ENCODE data around the gene LRFN2.

LRFN2 gene

GRCh38 chr6:40550202-40551101, 36.7 kb downstream of the LRFN2 start:
- in situ Hi-C loops (cut with MboI; ENCODE audit: low sequenced_read_pairs), result no loop called here
- peak; percentile 35 to 54 for DNase-seq (ENCODE audit: low spot score in 2 of 2)
- H3K4me1 ChIP-seq, result no peaks in the 10 kb centered on the region
- no peaks in the 10 kb centered on the region for H3K27me3 ChIP-seq (ENCODE audit: low read depth)
- no peak overlapping the region for H3K4me3 ChIP-seq
- H3K36me3 ChIP-seq (replicated peaks), result no peaks in the 10 kb centered on the region
- no peaks in the 10 kb centered on the region for H3K9me3 ChIP-seq

- Histone ChIP-seq H3K36me3 (replicated peaks) (no peaks in the 10 kb centered on the region), H3K9me3 (no peaks in the 10 kb centered on the region), H3K4me1 (no peaks in the 10 kb centered on the region), H3K27me3 (ENCODE audit: low read depth) (no peaks in the 10 kb centered on the region), H3K4me3 (no peak overlapping the region)
- in situ Hi-C loops (cut with MboI; ENCODE audit: low sequenced_read_pairs), result no loop called here
- DNase-seq (ENCODE audit: low spot score in 2 of 2), result no peak
Measured at GRCh38 chr6:40545954-40546353, 41.2 kb downstream of the LRFN2 start.

DNA sequence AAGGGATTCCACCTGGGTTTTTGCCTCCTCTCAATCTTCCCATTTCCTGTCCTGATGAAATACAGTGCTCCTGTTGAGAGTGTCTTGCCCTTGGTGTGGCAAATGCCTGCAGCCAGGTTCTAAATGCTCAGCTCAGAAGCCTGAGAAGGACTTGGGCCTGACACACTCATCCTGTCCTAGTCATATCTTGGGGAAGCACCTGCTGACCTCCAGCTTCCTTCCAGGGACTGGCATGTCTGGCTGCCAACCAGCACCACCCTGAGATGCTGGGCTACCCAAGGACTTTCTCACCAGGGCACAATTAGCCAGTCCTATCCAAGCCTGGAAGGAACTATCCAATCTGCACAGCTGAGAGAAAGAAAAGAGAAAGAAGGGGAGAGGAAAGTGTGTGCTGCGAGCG, 43.4 kb downstream of the LRFN2 start:
- no peak overlapping the region for H3K4me3 ChIP-seq
- DNase-seq (ENCODE audit: low spot score in 2 of 2), result no peak
- H3K27me3 ChIP-seq (ENCODE audit: low read depth), result no peaks in the 10 kb centered on the region
- H3K4me1 ChIP-seq, result no peaks in the 10 kb centered on the region
- H3K9me3 ChIP-seq, result no peaks in the 10 kb centered on the region
- in situ Hi-C loops (cut with MboI; ENCODE audit: low sequenced_read_pairs), result no loop called here
- H3K36me3 ChIP-seq (replicated peaks), result no peaks in the 10 kb centered on the region

GRCh38 chr6:40543146-40543545, 44.0 kb downstream of the LRFN2 start:
- H3K9me3 ChIP-seq, result no peaks in the 10 kb centered on the region
- in situ Hi-C loops (cut with MboI; ENCODE audit: low sequenced_read_pairs), result no loop called here
- no peak for DNase-seq (ENCODE audit: low spot score in 2 of 2)
- H3K36me3 ChIP-seq (replicated peaks), result no peaks in the 10 kb centered on the region
- H3K27me3 ChIP-seq (ENCODE audit: low read depth), result no peaks in the 10 kb centered on the region
- no peak overlapping the region for H3K4me3 ChIP-seq
- H3K4me1 ChIP-seq, result no peaks in the 10 kb centered on the region

DNA sequence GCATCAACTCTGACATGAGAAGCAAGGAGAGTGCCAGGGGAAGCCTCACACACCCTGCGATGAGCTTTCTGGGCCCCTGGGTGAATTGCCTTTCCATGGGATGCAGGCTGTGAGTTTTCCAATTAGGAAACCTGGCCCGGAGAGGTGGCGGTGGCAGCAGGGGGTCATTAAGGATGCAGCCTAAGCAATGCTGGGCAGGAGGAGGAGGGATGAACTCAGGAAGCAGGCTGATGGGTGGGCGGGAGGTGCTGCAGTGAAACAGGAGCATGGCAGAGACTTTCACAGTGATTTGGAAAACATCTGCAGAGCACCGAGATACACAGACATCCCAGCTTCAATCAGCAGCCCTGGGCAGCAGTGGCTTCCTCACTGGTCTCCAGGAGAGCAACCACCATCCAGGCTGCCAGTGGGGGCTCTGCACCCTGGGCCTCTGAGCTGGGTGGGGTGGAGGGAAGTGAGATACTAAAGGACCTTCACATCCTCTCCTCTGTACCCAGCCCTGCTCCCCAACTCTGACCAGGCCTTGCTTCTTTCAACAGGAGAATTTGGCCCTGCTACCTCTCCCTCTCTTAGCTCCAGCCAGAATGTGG, 44.9 kb downstream of the LRFN2 start:
- no peaks in the 10 kb centered on the region for H3K36me3 ChIP-seq (replicated peaks)
- H3K4me1 ChIP-seq, result no peaks in the 10 kb centered on the region
- in situ Hi-C loops (cut with MboI; ENCODE audit: low sequenced_read_pairs), result no loop called here
- no peaks in the 10 kb centered on the region for H3K9me3 ChIP-seq
- DNase-seq (ENCODE audit: low spot score in 2 of 2), result no peak
- H3K27me3 ChIP-seq (ENCODE audit: low read depth), result no peaks in the 10 kb centered on the region
- H3K4me3 ChIP-seq, result no peak overlapping the region

DNA sequence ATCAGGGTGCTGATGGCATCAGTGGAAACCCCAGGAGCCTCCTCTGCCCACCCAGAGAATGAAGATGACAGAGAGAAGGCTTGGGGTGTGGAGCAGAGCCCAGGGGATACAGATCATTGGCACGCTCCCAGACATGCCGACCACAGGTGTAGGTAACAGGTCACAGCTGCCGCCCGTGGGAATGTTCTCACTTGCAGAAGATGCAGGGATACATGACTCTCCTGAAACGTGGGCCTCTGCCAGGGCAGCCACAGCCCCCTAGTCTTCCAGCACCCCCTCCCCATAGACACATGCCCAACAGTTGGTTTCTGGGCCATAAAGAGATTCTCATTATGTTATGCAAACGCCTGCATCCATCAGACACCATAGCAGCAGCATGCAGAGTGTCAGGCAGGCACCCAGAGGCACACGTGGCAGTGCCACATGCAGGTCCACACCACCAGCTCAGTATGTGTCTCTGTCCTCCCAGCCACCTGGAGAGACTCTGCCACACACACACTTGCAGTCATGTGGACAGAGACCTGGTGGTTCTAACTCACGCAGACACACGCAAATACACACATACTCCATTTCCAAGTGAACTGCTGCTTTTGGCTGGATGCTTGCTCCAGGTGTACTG, 45.5 kb downstream of the LRFN2 start:
- in situ Hi-C loops (cut with MboI; ENCODE audit: low sequenced_read_pairs), result no loop called here
- no peaks in the 10 kb centered on the region for H3K36me3 ChIP-seq (replicated peaks)
- no peak for DNase-seq (ENCODE audit: low spot score in 2 of 2)

DNA sequence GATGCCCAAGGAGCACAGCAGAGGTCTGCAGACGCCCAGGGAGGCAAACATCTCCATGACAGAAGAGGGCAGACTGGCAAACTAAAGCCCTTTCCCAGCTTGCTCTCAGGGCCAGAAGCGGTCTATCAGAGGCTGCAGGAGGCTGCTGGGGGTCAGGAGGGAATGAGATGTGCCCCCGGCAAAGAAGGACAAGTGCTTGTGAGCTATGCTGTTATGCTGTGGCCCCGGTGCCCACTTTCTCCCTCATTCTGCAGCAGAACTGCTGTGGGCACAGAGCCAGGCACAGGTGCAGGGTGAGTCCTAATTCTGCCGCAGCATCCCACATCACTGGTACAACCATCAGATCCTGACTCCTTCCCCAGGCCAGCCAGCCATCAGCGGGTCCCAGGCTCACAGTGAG, 46.4 kb downstream of the LRFN2 start:
- no peak overlapping the region for H3K4me3 ChIP-seq
- no peaks in the 10 kb centered on the region for H3K27me3 ChIP-seq (ENCODE audit: low read depth)
- no peak for DNase-seq (ENCODE audit: low spot score in 2 of 2)
- no peaks in the 10 kb centered on the region for H3K9me3 ChIP-seq
- no peaks in the 10 kb centered on the region for H3K4me1 ChIP-seq
- in situ Hi-C loops (cut with MboI; ENCODE audit: low sequenced_read_pairs), result no loop called here
- no peaks in the 10 kb centered on the region for H3K36me3 ChIP-seq (replicated peaks)

More for the DNA sequence above, 45.5 kb downstream of the LRFN2 start:
- Histone ChIP-seq H3K4me3 (no peak overlapping the region), H3K9me3 (no peaks in the 10 kb centered on the region), H3K4me1 (no peaks in the 10 kb centered on the region), H3K27me3 (ENCODE audit: low read depth) (no peaks in the 10 kb centered on the region)

DNA sequence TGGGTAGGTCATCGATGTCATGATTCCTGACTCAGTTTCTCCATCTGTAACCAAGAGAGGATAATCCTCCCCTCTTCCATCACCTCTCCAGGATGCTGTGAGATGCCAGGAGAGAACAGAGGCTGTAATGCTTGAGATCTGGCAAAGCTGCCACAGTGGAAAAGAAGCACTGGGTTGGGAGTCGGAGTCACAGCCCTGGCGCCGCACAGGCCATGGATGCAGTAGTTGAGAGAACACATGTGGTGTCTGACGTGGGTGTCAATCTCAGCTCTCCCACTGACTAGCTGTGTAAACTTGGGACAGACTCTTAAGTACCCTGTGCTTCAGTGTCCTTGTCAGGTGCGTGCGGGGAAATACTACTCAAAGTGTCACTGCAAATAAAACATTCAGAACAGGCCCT, 47.3 kb downstream of the LRFN2 start:
- H3K4me3 ChIP-seq, result no peak overlapping the region
- no peaks in the 10 kb centered on the region for H3K9me3 ChIP-seq
- H3K4me1 ChIP-seq, result no peaks in the 10 kb centered on the region
- in situ Hi-C loops (cut with MboI; ENCODE audit: low sequenced_read_pairs), result no loop called here
- H3K27me3 ChIP-seq (ENCODE audit: low read depth), result no peaks in the 10 kb centered on the region
- H3K36me3 ChIP-seq (replicated peaks), result no peaks in the 10 kb centered on the region
- no peak for DNase-seq (ENCODE audit: low spot score in 2 of 2)

- Histone ChIP-seq H3K27me3 (ENCODE audit: low read depth) (no peaks in the 10 kb centered on the region), H3K36me3 (replicated peaks) (no peaks in the 10 kb centered on the region), H3K4me1 (no peaks in the 10 kb centered on the region), H3K4me3 (no peak overlapping the region), H3K9me3 (no peaks in the 10 kb centered on the region)
- no peak for DNase-seq (ENCODE audit: low spot score in 2 of 2)
- in situ Hi-C loops (cut with MboI; ENCODE audit: low sequenced_read_pairs), result no loop called here
Measured at GRCh38 chr6:40538556-40538955, 48.6 kb downstream of the LRFN2 start.

- in situ Hi-C loops (cut with MboI; ENCODE audit: low sequenced_read_pairs), result no loop called here
- Histone ChIP-seq H3K4me1 (no peaks in the 10 kb centered on the region), H3K36me3 (replicated peaks) (no peaks in the 10 kb centered on the region), H3K4me3 (no peak overlapping the region), H3K27me3 (ENCODE audit: low read depth) (no peaks in the 10 kb centered on the region), H3K9me3 (no peaks in the 10 kb centered on the region)
- no peak for DNase-seq (ENCODE audit: low spot score in 2 of 2)
Measured at GRCh38 chr6:40537446-40537845, 49.7 kb downstream of the LRFN2 start.

DNA sequence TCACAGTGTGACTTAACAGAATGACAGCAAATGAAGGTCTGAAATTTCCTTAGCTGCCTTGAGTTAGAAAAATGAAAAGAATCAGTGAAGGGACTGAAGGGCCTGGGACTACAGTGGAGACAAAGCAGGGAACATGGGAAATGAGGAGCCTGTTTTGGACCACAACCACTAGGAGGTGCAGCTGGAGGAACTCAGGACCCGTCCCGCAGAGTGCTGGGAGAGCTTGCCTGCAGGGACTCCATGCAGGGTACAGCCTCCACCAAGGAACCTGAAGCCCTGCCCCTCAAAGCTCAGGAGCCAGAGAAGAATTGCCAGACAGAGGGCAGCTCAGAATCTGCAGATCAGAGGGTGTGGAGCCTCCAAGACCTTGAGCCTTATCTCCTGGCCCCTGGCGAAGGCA, 50.7 kb downstream of the LRFN2 start:
- Histone ChIP-seq H3K4me3 (no peak overlapping the region), H3K36me3 (replicated peaks) (no peaks in the 10 kb centered on the region), H3K27me3 (ENCODE audit: low read depth) (no peaks in the 10 kb centered on the region), H3K4me1 (no peaks in the 10 kb centered on the region), H3K9me3 (no peaks in the 10 kb centered on the region)
- DNase-seq (ENCODE audit: low spot score in 2 of 2), result no peak
- in situ Hi-C loops (cut with MboI; ENCODE audit: low sequenced_read_pairs), result no loop called here

DNA sequence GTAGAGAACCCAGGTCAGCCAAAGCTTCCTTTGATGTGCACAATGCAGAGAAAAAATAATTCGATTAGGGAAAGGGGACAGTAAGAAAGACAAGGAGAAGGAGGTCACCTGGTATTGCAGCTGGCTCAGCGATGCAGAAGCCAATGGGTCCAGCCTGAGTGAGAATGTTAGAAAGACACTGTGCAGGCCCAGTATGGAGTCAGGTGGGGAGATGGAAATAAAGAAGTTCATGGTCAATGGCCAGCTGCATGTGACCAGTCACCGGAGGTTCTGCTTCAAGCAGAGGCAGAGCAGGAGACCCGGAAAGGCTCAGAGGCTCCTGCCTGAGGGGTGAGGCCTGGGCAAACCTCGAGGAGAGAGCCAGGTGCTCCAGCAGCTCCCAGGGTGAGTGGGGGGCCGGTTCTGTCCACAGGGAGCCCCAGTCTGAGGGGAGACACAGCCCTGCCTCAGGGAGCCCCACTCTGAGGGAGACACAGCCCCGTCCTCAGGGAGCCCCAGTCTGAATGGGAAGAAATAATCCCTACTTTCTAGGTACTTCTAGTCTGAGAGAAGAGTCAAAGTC, 51.3 kb downstream of the LRFN2 start:
- H3K9me3 ChIP-seq, result no peaks in the 10 kb centered on the region
- no peaks in the 10 kb centered on the region for H3K36me3 ChIP-seq (replicated peaks)
- no peaks in the 10 kb centered on the region for H3K27me3 ChIP-seq (ENCODE audit: low read depth)
- in situ Hi-C loops (cut with MboI; ENCODE audit: low sequenced_read_pairs), result no loop called here
- DNase-seq (ENCODE audit: low spot score in 2 of 2), result no peak
- H3K4me1 ChIP-seq, result no peaks in the 10 kb centered on the region
- no peak overlapping the region for H3K4me3 ChIP-seq

GRCh38 chr6:40535110-40535818, 51.9 kb downstream of the LRFN2 start:
- no peak overlapping the region for H3K4me3 ChIP-seq
- H3K36me3 ChIP-seq (replicated peaks), result no peaks in the 10 kb centered on the region
- no peaks in the 10 kb centered on the region for H3K4me1 ChIP-seq
- H3K27me3 ChIP-seq (ENCODE audit: low read depth), result no peaks in the 10 kb centered on the region
- in situ Hi-C loops (cut with MboI; ENCODE audit: low sequenced_read_pairs), result no loop called here
- no peaks in the 10 kb centered on the region for H3K9me3 ChIP-seq
- no peak for DNase-seq (ENCODE audit: low spot score in 2 of 2)

All from HAP-1 (cell line).